ENCODE data around the gene PRKAR1B. TPM values are rescaled to one million over a fixed set of nuclear protein-coding genes. Genes with fewer than 3 reads are reported as not detected.

Gene PRKAR1B
- total RNA-seq, 3 donors from 2014 or later: 38.8 to 58.6 (median 49.9) TPM

DNA sequence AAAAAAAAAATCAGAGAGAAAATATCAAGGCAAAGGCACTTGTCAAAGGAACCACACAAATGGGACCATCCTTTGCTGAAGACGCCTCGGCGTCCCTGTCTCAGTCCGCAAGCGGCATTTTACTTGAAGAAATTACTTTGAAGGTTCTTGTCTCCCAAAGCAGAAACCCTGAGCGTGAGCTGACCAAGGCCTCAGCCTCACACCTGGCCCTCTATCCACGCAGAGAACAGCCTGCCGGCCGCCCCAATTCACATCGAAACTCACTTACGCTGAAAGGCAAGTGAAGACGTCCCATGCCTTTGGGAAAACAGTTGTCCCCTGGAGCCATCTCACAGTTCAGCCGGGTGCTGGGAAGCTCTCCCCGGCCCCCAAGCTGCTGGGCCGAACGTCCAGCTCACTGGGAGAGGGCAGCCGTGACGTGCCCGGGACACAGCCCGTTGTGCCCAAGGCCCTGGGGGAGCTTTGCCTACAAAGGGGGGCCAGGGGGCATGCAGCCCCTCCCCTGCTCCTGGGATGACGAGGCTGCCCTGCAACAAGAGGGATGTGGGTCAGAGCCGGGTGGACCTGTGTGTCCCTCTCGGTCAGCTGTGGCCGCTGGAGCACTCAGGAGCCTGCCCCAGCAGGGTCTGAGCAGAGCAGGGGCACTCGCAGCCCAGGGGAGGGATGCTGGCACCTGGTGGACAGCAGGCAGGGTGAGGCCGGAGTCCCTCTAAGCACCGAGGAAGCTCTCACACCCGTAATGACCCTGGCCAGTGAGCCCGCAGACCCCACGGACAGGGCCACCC is 157.8 kb downstream of the PRKAR1B start:
- Mint-ChIP-seq H3K4me1 (ENCODE audit: low read depth) (no peaks in the 10 kb centered on the region), H3K27me3 (ENCODE audit: low read depth) (no peaks in the 10 kb centered on the region), H3K4me3 (no peak overlapping the region), H3K9me3 (no peaks in the 10 kb centered on the region), H3K36me3 (ENCODE audit: insufficient read depth) (no peaks in the 10 kb centered on the region)
- no peak for ATAC-seq
- no peak for DNase-seq

DNA sequence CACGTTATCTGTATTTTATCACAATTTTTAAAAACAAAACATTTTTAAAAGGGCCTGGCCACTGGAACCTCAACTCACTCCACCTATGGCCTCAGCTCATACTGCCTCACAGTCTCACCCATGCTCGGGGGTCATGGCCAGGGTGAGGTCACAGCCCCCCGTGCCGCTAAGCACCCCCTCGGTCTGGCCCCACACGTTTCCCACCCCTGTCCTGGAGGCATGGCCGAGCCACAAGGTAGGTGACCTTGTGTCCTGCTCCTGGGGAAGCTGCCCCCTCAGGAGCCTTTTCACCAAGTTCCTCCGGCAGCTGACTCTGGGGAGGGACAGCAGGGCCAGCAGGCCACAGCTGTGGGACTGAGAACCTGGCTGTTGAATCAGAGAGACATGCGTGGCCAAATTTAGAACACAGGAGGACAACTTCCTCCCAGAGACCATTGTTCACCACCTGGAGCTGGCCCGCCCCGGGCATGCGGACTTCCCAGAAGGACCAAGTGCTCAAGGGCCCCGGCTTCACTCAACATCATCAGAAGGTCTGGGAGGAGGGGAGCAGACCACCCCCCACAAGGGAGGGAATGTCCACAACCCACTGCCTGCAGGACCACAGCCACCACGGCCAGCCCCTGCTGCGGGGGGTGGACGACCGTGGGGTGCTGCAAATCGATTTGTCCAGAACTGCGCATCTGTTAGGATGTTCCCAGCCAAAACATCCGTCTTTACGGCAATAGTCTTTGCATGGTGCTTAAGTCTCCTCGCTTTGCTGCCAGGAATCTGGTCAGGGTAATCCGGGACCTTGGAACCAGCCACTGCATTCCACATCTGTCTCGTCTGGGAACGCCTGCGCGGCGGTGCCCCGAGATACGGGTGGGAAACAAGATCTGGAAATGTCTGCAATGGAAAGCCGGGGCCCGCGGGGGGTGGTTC is 158.8 kb downstream of the PRKAR1B start:
- no peaks in the 10 kb centered on the region for H3K36me3 Mint-ChIP-seq (ENCODE audit: insufficient read depth)
- H3K4me3 Mint-ChIP-seq: no peak overlapping the region
- no peaks in the 10 kb centered on the region for H3K4me1 Mint-ChIP-seq (ENCODE audit: low read depth)
- DNase-seq (no peak), ATAC-seq (no peak)
- H3K27me3 Mint-ChIP-seq (ENCODE audit: low read depth): no peaks in the 10 kb centered on the region
- H3K9me3 Mint-ChIP-seq: no peaks in the 10 kb centered on the region

DNA sequence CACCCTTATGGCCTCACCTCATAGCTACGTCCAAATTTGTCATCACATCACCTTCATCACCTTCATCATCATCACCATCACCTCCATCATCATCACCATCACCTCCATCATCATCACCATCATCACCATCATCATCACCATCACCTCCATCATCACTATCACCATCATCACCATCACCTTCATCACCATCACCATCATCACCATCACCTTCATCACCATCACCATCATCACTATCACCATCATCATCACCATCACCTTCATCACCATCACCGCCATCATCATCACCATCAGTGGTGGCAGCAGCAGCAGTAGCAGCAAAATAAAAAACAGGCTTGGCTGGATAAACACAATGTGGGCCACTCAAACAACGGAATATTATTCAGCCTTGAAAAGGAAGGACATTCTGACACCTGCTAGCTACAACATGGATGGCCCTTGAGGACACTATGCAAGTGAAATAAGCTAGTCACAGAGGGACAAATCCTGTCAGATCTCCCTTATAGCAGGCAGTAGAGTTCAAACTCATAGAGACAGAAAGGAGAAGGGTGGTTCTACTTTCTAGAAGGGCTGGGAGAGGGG is 159.7 kb downstream of the PRKAR1B start:
- peaks cover 3% of the 10 kb centered on the region for H3K4me1 Mint-ChIP-seq (ENCODE audit: low read depth)
- no peak overlapping the region for H3K4me3 Mint-ChIP-seq
- ATAC-seq (no peak), DNase-seq (no peak)
- no peaks in the 10 kb centered on the region for H3K9me3 Mint-ChIP-seq
- H3K27me3 Mint-ChIP-seq (ENCODE audit: low read depth): no peaks in the 10 kb centered on the region
- peaks cover 3% of the 10 kb centered on the region for H3K36me3 Mint-ChIP-seq (ENCODE audit: insufficient read depth)

DNA sequence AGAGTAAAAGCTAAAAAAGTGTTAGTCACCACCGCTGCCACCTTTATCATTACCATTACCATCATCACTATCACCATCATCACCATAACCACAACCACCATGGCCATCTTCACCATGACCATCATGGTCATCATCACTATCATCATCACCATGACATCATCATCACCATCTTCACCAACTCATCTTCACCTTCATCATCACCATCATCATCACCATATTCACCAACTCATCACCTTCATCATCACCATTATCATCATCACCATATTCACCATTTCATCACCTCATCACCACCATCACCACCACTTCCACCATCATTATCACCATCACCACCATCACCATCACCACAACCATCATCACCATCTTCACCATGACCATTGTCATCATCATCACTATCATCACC is 161.0 kb downstream of the PRKAR1B start:
- H3K36me3 Mint-ChIP-seq (ENCODE audit: insufficient read depth): peaks cover 3% of the 10 kb centered on the region
- H3K4me1 Mint-ChIP-seq (ENCODE audit: low read depth): peaks cover 4% of the 10 kb centered on the region
- no peaks in the 10 kb centered on the region for H3K27me3 Mint-ChIP-seq (ENCODE audit: low read depth)
- ATAC-seq (no peak), DNase-seq (no peak)
- H3K4me3 Mint-ChIP-seq: no peak overlapping the region
- no peaks in the 10 kb centered on the region for H3K9me3 Mint-ChIP-seq

DNA sequence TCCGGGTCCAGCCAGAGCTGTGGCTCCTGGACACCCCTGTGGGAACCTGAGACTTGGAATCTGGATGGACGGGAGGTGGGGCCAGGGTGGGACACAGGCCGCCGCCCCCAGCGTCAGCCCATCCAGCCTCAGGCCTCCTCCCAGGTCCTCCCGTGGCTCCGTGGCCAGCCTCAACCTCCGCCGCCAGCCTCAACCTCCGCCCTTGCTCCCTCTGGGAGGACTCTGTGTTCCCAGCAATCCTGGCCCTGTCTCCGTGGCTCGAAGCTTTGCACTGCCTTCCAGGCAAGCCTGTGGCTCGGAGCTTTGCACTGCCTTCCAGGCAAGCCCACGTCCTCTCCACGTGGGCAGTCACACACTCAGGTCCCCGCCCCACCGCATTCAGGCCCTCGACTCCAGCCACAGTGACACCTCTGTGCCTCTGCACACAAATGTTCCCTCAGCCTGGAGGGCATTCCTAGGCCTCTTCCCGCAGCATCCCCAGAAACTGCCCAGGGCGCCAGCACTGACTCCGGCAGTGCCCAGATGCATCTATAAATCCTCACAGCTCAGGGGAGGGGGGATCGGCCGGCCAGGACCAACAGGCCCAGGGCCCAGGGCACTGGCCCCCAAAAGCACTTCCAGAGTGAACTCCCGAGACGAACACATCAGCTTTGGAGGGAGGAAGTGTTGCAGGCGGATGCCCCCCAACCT is 162.8 kb downstream of the PRKAR1B start:
- H3K36me3 Mint-ChIP-seq (ENCODE audit: insufficient read depth): peaks cover 3% of the 10 kb centered on the region
- no peaks in the 10 kb centered on the region for H3K9me3 Mint-ChIP-seq
- H3K4me1 Mint-ChIP-seq (ENCODE audit: low read depth): peaks cover 4% of the 10 kb centered on the region
- no peak overlapping the region for H3K4me3 Mint-ChIP-seq
- no peaks in the 10 kb centered on the region for H3K27me3 Mint-ChIP-seq (ENCODE audit: low read depth)
- ATAC-seq (no peak), DNase-seq (no peak)

DNA sequence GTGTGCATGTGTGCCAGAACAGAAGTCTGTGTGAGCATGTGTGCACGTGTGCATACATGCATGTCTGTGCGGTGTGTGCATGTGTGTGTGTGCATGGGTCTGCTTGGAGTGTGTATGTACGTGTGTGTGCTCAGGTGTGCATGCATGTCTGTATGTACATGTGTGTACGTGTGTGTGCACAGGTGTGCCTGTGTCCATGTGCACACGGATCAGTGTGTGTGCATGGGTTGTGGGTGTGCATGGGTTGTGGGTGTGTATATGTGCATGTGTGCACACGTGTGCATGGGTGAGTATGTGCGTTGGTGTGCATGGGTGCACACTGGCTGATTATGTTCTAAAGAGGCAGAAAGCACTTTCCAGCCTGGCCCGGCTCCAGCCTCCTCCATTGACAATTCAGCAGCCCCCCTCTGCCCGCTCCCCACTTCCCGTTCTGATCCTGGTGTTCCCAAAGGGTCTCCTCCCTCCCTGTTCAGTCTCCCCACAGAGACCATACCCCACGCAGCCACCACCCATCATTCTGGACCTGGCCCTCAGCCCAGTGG is 163.4 kb downstream of the PRKAR1B start:
- peaks cover 4% of the 10 kb centered on the region for H3K4me1 Mint-ChIP-seq (ENCODE audit: low read depth)
- H3K9me3 Mint-ChIP-seq: no peaks in the 10 kb centered on the region
- H3K36me3 Mint-ChIP-seq (ENCODE audit: insufficient read depth): peaks cover 3% of the 10 kb centered on the region
- no peak overlapping the region for H3K4me3 Mint-ChIP-seq
- ATAC-seq: no peak
- no peaks in the 10 kb centered on the region for H3K27me3 Mint-ChIP-seq (ENCODE audit: low read depth)
- no peak for DNase-seq

DNA sequence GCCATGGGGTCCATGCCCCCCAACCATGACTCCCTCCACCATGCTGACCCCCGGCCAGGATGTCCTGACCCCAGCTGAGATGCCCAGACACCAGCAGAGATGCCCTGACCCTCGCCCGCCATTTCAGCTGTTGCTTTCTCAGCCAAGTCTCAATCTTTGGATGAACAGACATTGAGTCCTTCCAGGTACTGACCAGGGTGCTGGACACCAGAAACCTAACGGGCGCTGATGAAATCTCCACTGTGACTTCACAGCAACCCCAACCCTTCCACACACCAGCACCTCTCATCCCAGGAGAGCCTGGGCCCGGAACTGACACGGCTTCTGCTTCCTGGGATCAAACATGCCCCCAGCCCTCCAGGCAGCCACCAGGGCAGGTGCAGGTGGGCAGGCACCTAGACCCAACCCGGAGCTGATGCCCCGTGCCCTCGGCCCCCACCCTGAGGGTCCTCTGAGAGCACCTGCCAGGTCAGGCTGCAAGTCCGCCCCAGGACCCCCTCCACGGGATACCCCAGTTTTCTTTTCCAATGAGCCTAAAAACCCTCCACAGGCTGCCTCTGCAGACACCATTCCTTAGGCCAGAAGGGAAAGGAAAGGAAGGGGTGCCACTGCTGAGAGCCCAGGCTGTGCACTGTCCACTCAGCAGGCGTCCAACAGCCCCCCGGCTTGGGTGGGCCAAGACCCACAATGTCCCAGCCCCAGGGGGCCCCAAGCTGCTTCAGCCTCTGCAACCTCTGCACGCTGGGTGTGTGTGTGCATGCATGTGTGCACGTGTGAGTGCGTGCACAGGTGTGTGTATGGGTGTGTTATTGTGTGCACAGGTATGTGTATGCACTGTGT is 164.1 kb downstream of the PRKAR1B start:
- Mint-ChIP-seq H3K4me1 (ENCODE audit: low read depth) (peaks cover 4% of the 10 kb centered on the region), H3K9me3 (no peaks in the 10 kb centered on the region), H3K36me3 (ENCODE audit: insufficient read depth) (peaks cover 3% of the 10 kb centered on the region), H3K4me3 (no peak overlapping the region), H3K27me3 (ENCODE audit: low read depth) (no peaks in the 10 kb centered on the region)
- DNase-seq (no peak), ATAC-seq (no peak)

DNA sequence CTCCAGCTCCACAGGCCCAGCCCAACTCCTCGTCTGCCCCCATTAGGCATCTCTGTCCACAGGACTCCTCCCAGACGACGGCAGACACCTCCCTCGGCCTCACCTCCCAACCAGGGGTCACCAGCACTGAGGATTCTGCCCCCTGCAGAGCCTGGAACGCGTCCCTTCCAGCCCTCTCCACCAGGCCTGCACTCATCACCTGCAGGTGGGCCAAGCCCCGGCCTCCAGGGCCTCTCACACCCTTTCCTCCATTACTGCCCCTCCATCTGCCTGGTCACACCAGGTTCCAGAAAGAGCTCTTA is 164.8 kb downstream of the PRKAR1B start:
- H3K9me3 Mint-ChIP-seq: no peaks in the 10 kb centered on the region
- no peak overlapping the region for H3K4me3 Mint-ChIP-seq
- no peak for ATAC-seq

DNA sequence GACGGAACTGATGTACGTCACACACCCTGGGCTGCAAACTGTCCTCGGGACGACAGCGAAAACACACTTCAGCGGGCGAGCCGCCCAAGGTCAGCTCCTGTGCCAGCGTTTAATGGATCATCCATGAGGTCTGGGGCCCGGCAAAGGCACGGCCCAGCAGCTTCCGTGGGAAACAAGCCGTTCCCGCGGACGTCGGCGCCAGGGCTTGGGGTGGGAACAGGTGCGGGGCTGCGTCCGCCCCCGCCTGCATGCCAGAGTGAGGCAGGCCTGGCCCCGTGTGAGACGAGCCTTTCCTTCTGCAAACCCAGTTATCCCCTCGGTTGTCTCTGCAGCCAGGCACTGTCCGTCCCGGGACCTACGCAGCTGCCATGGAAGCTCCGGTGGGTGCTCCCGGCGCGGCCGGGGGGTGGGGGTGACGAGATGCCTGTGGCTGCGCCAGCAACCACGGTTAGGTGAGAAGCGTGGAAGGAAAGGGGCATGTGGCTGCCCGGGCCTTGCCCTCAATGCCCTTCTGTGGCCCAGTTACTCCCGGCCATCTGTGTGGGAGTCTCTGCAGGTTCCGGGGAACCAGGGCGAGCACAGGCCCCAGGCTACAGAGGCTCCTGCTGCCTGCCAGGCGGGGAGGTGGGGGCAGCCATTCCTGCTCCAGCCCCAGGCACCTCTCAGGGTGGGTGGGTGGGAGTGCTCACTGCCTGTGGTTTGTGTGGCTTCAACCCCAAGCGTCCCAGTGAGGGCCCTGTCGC is 165.3 kb downstream of the PRKAR1B start:
- peaks cover 3% of the 10 kb centered on the region for H3K36me3 Mint-ChIP-seq (ENCODE audit: insufficient read depth)
- ATAC-seq (no peak), DNase-seq (no peak)
- no peak overlapping the region for H3K4me3 Mint-ChIP-seq
- no peaks in the 10 kb centered on the region for H3K9me3 Mint-ChIP-seq
- no peaks in the 10 kb centered on the region for H3K27me3 Mint-ChIP-seq (ENCODE audit: low read depth)
- peaks cover 4% of the 10 kb centered on the region for H3K4me1 Mint-ChIP-seq (ENCODE audit: low read depth)

More for the DNA sequence above, 164.8 kb downstream of the PRKAR1B start:
- no peaks in the 10 kb centered on the region for H3K27me3 Mint-ChIP-seq (ENCODE audit: low read depth)
- peaks cover 3% of the 10 kb centered on the region for H3K36me3 Mint-ChIP-seq (ENCODE audit: insufficient read depth)
- peaks cover 4% of the 10 kb centered on the region for H3K4me1 Mint-ChIP-seq (ENCODE audit: low read depth)
- DNase-seq: no peak

DNA sequence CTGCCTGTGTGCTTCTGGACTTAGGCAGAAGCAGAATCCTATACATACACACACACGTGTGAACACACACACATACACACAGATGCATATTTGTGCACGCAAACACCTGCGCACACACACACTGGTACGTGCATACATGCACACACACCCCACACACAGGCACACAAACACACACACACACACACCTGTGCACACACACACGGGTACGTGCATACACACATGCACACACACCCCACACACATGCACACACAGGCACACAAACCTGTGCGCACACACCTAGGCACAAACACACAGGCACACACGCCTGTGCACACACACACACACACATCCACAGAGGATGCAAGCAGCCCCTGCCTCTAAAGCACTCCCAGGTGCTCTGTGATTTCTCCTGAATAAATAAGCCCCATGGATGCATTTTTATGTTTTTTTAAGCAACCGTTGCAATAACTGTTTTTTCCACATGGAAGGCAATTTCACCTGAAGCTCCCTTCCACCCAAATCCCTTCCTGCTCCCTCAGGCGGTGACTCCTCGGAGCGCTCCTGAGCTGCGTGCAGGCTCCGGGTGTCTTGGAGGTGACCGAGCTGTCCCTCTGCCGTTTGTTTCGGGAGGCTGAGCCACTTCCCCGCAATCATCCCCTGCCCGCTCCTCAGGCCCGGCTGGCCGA is 166.0 kb downstream of the PRKAR1B start:
- Mint-ChIP-seq H3K27me3 (ENCODE audit: low read depth) (no peaks in the 10 kb centered on the region), H3K9me3 (no peaks in the 10 kb centered on the region), H3K36me3 (ENCODE audit: insufficient read depth) (peaks cover 3% of the 10 kb centered on the region), H3K4me1 (ENCODE audit: low read depth) (peaks cover 4% of the 10 kb centered on the region), H3K4me3 (no peak overlapping the region)
- no peak for ATAC-seq
- DNase-seq: no peak

DNA sequence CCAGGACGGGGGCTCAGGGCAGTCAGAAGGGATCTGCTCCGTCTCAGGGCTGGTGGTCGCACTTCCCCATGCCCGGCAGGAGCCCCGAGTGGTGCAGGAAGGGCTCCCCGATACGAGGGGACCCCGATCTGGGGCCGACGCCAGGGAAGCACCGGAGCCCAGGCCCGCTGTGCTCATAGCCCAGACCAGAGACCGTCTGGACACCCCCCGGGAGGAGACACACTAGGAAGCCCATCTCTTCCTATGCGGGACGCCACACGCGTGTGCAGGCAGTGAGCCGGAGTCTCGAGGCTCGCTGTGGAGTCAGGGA is 167.7 kb downstream of the PRKAR1B start:
- peaks cover 3% of the 10 kb centered on the region for H3K36me3 Mint-ChIP-seq (ENCODE audit: insufficient read depth)
- H3K27me3 Mint-ChIP-seq (ENCODE audit: low read depth): no peaks in the 10 kb centered on the region
- H3K4me1 Mint-ChIP-seq (ENCODE audit: low read depth): peaks cover 4% of the 10 kb centered on the region
- DNase-seq (no peak), ATAC-seq (no peak)
- H3K9me3 Mint-ChIP-seq: no peaks in the 10 kb centered on the region
- no peak overlapping the region for H3K4me3 Mint-ChIP-seq

DNA sequence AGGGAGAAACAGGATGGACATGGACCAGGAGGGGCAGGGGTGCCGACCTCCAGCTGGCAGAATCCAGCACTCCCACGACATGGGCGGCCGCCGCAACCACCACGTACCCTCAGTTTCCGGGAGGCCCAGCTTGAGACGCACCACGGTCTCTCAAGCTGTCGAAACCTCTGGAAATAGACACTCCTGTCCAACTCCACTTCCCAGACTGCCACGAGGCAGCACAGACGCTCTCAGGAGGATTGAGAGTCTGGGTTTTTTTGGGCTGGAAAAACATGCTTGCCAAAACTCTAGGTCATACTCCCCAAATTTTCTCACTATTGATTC is 169.6 kb downstream of the PRKAR1B start:
- H3K9me3 Mint-ChIP-seq: no peaks in the 10 kb centered on the region
- no peak overlapping the region for H3K4me3 Mint-ChIP-seq
- H3K27me3 Mint-ChIP-seq (ENCODE audit: low read depth): no peaks in the 10 kb centered on the region
- ATAC-seq: no peak
- peaks cover 2% of the 10 kb centered on the region for H3K4me1 Mint-ChIP-seq (ENCODE audit: low read depth)
- peaks cover 2% of the 10 kb centered on the region for H3K36me3 Mint-ChIP-seq (ENCODE audit: insufficient read depth)
- no peak for DNase-seq
